HepG2 (cell line): Measurements from ENCODE around the gene NT5C3B. TPM values are rescaled to one million over a fixed set of nuclear protein-coding genes. Genes with fewer than 3 reads are reported as not detected.

Experiments used
- MEIS2 ChIP-seq: sonication (generic); formaldehyde crosslinking; IDR thresholded peaks from 2 replicates; pipeline ENCODE4 v1.9.0; 2021; ENCODE audit warnings: mild to moderate bottlenecking, missing genetic modification reagents
- RBAK ChIP-seq: sonication (generic); formaldehyde crosslinking; IDR thresholded peaks from 2 replicates; pipeline ENCODE4 v1.5.1; 2020; ENCODE audit warnings: mild to moderate bottlenecking, missing genetic modification reagents
- SMAD1 ChIP-seq: sonication (generic); formaldehyde crosslinking; IDR thresholded peaks from 2 replicates; pipeline ENCODE4 v1.4.0; 2020; ENCODE audit warnings: missing genetic modification reagents, low read depth, mild to moderate bottlenecking, borderline replicate concordance
- SRF ChIP-seq: IDR thresholded peaks from 2 replicates; pipeline ENCODE4 v1.6.1; 2011; ENCODE audit warnings: mild to moderate bottlenecking, low read depth, low read length, moderate library complexity
- TBL1XR1 ChIP-seq: fragments of 150-350 bp; IDR thresholded peaks from 2 replicates; pipeline ENCODE4 v1.6.1; 2014; ENCODE audit warnings: borderline replicate concordance, low read length; ENCODE audit not compliant: partially characterized antibody
- ZFP36 ChIP-seq: fragments of 150-350 bp; IDR thresholded peaks from 2 replicates; pipeline ENCODE4 v1.6.1; 2018; ENCODE audit warnings: borderline replicate concordance, low read length, low read depth; ENCODE audit not compliant: partially characterized antibody
- ZFYVE20 ChIP-seq: sonication (generic); formaldehyde crosslinking; IDR thresholded peaks from 2 replicates; pipeline ENCODE4 v1.8.0; 2023; ENCODE audit warnings: low read depth, mild to moderate bottlenecking, moderate library complexity, missing genetic modification reagents, borderline replicate concordance
- ZIK1 ChIP-seq: sonication (generic); formaldehyde crosslinking; IDR thresholded peaks from 2 replicates; pipeline ENCODE4 v1.5.0; 2020; ENCODE audit warnings: mild to moderate bottlenecking, low read depth, missing genetic modification reagents, borderline replicate concordance
- ZNF235 ChIP-seq: sonication (generic); formaldehyde crosslinking; IDR thresholded peaks from 2 replicates; pipeline ENCODE4 v1.8.1; 2023; ENCODE audit warnings: mild to moderate bottlenecking, missing genetic modification reagents, borderline replicate concordance
- ZNF468 ChIP-seq: sonication (generic); formaldehyde crosslinking; IDR thresholded peaks from 2 replicates; pipeline ENCODE4 v1.8.0; 2022; ENCODE audit warnings: mild to moderate bottlenecking, moderate library complexity, missing genetic modification reagents
- ZNF616 ChIP-seq: sonication (generic); formaldehyde crosslinking; IDR thresholded peaks from 2 replicates; pipeline ENCODE4 v1.5.0; 2020; ENCODE audit warnings: low read depth, mild to moderate bottlenecking, missing genetic modification reagents
- ZSCAN29 ChIP-seq: sonication (generic); formaldehyde crosslinking; conservative IDR thresholded peaks from 2 replicates; pipeline ENCODE4 v1.4.0; 2020; ENCODE audit warnings: mild to moderate bottlenecking, missing genetic modification reagents
- ZSCAN31 ChIP-seq: sonication (generic); formaldehyde crosslinking; IDR thresholded peaks from 2 replicates; pipeline ENCODE4 v1.5.0; 2020; ENCODE audit warnings: low read depth, mild to moderate bottlenecking, missing genetic modification reagents
- polyA plus RNA-seq, 8 experiments: library from polyadenylated mRNA; depleted of rRNA in 3 of 8; stranded (reverse) in 7 of 8; unstranded in 1 of 8; fragments of >200 nt; fragmentation: Illumina TruSeq in 4 of 8; extraction: Trizol in 4 of 8; gene quantifications; 2 replicates each; pipeline versions ENCODE4 v1.2.1 to v1.2.3, GENCODE V29; 2011 to 2016; ENCODE audit warnings: low read depth in 4 of 8, missing spikeins in 1 of 8, mixed read lengths in 1 of 8; ENCODE audit not compliant: insufficient read depth in 1 of 8
- total RNA-seq, 5 experiments: library from RNA; depleted of rRNA; stranded (reverse); fragments of >200 nt; fragmentation: Illumina TruSeq; extraction: Trizol; gene quantifications; 2 replicates each; pipeline ENCODE4 v1.2.3, GENCODE V29; 2016; ENCODE audit warnings: low read depth in 1 of 5
- TF ChIP-seq, protein P1 (sequence below): sonication (generic); formaldehyde crosslinking; IDR thresholded peaks from 2 replicates; pipeline ENCODE4 v1.9.0; 2022; ENCODE audit warnings: low read depth, missing genetic modification reagents
- TF ChIP-seq, protein P2 (sequence below): sonication (generic); formaldehyde crosslinking; IDR thresholded peaks from 2 replicates; pipeline ENCODE4 v1.8.0; 2022; ENCODE audit warnings: mild to moderate bottlenecking, missing genetic modification reagents, moderate library complexity
- TF ChIP-seq, protein P3 (sequence below): sonication (generic); formaldehyde crosslinking; IDR thresholded peaks from 2 replicates; pipeline ENCODE4 v1.5.0; 2020; ENCODE audit warnings: missing genetic modification reagents
- TF ChIP-seq, protein P4 (sequence below): sonication (generic); formaldehyde crosslinking; IDR thresholded peaks from 2 replicates; pipeline ENCODE4 v1.4.0; 2020; ENCODE audit warnings: mild to moderate bottlenecking, missing genetic modification reagents
- TF ChIP-seq, protein P5 (sequence below): fragments of 450-650 bp; IDR thresholded peaks from 2 replicates; pipeline ENCODE4 v1.6.1; 2016

NT5C3B gene
- total and polyA plus RNA-seq, 2 of the 13 experiments (the other 11 are each of a cell fraction or from before 2014, with no cell fraction given) = 104 to 126 TPM

DNA sequence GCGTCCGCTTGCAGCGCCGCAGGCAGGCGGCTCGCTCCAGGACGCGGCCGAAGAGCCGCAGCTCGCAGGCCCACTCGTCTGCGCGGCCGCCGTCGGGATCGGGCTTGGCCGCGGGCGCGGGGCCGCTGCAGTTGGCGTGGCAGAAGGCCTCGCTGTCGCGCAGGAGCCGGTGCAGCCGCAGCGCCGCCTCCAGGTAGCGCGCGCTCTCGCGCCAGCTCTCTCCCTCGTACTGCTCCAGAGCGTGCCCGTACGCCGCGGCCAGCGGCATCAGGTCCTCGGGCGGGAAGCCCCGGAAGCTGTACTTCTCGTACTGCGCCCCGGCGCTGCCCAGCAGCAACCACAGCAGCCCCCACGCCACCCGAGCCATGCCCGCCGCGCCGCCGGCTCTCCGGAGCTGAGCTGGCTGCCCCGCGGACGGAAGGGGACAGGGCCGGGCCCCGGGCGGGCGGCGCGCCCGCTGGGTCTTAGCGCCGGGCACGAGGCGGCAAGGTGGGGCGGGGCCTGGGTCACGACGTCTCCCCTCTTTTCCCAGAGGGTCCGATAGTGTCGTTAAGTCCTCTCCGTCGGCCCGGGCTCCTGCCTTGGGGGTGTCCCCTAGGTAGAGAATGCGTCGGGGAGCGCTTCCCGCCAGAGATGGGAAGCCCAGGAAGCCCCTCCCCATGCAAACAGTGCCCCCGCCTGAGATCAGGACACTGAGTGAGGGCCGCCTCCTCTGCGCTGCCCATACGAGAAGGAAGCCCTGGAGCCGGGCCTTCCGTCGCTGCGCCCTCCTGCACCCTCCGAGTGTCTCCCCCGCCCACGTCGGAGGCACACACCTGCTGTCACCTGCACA, 24.3 kb downstream of the NT5C3B start, which contains the start of gene P3H4 (continued):
- TF ChIP-seq ZSCAN29 (CRISPR knock-in tag) (no peak; the same call in 1 of the 2 replicates), TBL1XR1 (no peak), ZNF235 (CRISPR knock-in tag) (peak; percentile 93), ZFYVE20 (CRISPR knock-in tag) (peak; percentile 87), ZIK1 (CRISPR knock-in tag) (peak; percentile 91), ZSCAN31 (CRISPR knock-in tag) (peak; percentile 86), ZNF616 (CRISPR knock-in tag) (peak; percentile 81), ZNF468 (CRISPR knock-in tag) (no peak), ZFP36 (no peak), SRF (no peak), RBAK (CRISPR knock-in tag) (no peak), SMAD1 (CRISPR knock-in tag) (peak; percentile 63; the same call in 1 of the 2 replicates), MEIS2 (CRISPR knock-in tag) (peak; percentile 97)
- TF ChIP-seq, protein P1, sequence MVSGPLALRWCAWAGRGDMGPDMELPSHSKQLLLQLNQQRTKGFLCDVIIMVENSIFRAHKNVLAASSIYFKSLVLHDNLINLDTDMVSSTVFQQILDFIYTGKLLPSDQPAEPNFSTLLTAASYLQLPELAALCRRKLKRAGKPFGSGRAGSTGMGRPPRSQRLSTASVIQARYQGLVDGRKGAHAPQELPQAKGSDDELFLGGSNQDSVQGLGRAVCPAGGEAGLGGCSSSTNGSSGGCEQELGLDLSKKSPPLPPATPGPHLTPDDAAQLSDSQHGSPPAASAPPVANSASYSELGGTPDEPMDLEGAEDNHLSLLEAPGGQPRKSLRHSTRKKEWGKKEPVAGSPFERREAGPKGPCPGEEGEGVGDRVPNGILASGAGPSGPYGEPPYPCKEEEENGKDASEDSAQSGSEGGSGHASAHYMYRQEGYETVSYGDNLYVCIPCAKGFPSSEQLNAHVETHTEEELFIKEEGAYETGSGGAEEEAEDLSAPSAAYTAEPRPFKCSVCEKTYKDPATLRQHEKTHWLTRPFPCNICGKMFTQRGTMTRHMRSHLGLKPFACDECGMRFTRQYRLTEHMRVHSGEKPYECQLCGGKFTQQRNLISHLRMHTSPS (CRISPR knock-in tag) = peak; percentile 46
- TF ChIP-seq, protein P2, sequence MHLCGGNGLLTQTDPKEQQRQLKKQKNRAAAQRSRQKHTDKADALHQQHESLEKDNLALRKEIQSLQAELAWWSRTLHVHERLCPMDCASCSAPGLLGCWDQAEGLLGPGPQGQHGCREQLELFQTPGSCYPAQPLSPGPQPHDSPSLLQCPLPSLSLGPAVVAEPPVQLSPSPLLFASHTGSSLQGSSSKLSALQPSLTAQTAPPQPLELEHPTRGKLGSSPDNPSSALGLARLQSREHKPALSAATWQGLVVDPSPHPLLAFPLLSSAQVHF (CRISPR knock-in tag) = no peak
- TF ChIP-seq, protein P3, sequence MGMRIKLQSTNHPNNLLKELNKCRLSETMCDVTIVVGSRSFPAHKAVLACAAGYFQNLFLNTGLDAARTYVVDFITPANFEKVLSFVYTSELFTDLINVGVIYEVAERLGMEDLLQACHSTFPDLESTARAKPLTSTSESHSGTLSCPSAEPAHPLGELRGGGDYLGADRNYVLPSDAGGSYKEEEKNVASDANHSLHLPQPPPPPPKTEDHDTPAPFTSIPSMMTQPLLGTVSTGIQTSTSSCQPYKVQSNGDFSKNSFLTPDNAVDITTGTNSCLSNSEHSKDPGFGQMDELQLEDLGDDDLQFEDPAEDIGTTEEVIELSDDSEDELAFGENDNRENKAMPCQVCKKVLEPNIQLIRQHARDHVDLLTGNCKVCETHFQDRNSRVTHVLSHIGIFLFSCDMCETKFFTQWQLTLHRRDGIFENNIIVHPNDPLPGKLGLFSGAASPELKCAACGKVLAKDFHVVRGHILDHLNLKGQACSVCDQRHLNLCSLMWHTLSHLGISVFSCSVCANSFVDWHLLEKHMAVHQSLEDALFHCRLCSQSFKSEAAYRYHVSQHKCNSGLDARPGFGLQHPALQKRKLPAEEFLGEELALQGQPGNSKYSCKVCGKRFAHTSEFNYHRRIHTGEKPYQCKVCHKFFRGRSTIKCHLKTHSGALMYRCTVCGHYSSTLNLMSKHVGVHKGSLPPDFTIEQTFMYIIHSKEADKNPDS (CRISPR knock-in tag) = 0 out of 2 replicates have a peak, but pooled peaks have one; percentile 42
- TF ChIP-seq, protein P4, sequence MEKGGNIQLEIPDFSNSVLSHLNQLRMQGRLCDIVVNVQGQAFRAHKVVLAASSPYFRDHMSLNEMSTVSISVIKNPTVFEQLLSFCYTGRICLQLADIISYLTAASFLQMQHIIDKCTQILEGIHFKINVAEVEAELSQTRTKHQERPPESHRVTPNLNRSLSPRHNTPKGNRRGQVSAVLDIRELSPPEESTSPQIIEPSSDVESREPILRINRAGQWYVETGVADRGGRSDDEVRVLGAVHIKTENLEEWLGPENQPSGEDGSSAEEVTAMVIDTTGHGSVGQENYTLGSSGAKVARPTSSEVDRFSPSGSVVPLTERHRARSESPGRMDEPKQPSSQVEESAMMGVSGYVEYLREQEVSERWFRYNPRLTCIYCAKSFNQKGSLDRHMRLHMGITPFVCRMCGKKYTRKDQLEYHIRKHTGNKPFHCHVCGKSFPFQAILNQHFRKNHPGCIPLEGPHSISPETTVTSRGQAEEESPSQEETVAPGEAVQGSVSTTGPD (CRISPR knock-in tag) = no peak
- TF ChIP-seq, protein P5, sequence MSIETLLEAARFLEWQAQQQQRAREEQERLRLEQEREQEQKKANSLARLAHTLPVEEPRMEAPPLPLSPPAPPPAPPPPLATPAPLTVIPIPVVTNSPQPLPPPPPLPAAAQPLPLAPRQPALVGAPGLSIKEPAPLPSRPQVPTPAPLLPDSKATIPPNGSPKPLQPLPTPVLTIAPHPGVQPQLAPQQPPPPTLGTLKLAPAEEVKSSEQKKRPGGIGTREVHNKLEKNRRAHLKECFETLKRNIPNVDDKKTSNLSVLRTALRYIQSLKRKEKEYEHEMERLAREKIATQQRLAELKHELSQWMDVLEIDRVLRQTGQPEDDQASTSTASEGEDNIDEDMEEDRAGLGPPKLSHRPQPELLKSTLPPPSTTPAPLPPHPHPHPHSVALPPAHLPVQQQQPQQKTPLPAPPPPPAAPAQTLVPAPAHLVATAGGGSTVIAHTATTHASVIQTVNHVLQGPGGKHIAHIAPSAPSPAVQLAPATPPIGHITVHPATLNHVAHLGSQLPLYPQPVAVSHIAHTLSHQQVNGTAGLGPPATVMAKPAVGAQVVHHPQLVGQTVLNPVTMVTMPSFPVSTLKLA = no peak
